GM10248 (cell line): ENCODE measurements around the gene SLC25A29.

Experiments used
- CTCF ChIA-PET: fragments of 300-600 bp; sonication (Branson Sonifier 250); formaldehyde crosslinking; extraction: SDS; loops from one replicate; lab custom pipeline; 2021; ENCODE audit warnings: antibody characterized with exemption; lab: Yijun Ruan, JAX
- POLR2A ChIA-PET: fragments of 350-650 bp; sonication (Branson Sonifier 250); formaldehyde crosslinking; extraction: SDS; loops from one replicate; lab custom pipeline; 2020; ENCODE audit warnings: antibody characterized with exemption; lab: Yijun Ruan, JAX
- DNase-seq: peaks from one replicate; pipeline ENCODE4 v3.0.0; 2012; ENCODE audit errors: extremely low spot score
- CTCF ChIP-seq: IDR thresholded peaks from 2 replicates; pipeline ENCODE4 v1.5.1; 2012; ENCODE audit warnings: mild to moderate bottlenecking, low read depth; ENCODE audit errors: extremely low read depth, missing control alignments, control extremely low read depth

The SLC25A29 gene

DNA sequence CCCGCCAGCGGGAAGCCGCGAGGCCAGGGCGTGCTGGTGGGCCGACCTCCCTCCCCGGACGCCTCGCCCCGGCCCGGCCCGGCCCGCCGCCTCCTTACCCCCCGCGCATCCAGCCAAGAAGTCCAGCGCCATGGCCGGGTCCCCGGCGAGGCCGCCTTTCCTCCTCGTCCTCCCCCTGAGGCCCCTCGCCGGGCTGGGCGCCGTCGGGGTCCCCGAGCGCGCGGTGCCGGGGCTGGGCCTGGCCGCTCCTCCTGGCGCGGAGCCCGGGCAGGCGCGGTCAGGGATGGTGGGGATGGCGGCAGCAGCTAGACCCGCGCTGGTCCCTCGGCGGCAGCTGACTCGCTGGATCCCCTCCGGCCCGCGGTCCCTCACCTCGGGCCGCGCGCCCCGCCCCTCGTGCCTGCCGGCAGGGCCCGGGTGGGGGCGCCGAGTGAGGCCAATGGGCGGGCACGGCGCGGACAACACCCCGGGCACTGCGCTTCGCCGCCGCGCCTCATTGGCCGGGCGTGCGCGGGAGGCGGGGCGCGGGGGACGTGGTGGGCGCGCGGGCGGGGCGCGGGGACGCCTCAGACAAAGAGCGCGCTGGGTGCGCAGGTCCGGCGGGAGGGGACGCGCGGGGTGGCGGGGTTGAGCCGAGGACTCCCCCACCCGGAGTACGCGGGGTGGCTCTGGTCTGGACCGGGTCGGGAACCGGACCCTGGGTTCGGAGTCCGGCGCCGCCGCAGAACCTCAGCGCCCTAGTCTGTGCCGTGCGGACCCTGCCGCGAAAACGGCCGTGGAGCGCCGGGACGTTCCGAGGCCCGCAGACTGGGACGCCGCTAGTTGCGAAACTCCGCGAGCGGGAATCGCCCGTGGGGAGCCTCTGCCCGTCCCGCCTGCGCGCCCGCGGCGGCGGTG lies at the start of gene SLC25A29:
TSS of gene SLC25A29 (minus strand) at position 344 of the 897 bp plus-strand sequence. CDS start at position 132, 212 bp downstream.
- POLR2A ChIA-PET, result no interaction called here
- CTCF ChIA-PET, result no interaction called here
- peak; percentile 93 for DNase-seq
- no peak for TF ChIP-seq CTCF

DNA sequence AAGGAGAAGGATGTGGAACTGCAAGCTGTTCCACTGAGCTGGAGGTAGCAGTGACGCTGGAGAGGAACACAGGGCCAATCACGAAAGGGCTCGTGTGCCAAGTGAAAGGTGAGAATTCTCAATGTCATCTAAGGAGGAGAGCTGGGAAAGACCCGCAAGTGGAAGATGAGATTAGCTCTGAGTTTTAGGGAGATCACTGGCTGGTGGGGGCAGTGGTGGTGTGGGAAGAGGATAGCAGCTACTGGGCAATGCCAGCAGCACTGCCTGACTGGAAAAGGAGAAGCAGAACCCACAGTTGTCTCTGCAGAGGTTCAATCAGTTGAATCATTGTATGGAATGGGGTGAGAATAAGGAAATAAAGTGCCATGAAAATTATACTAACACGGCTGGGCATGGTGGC lies 44.7 kb upstream of the SLC25A29 start:
- ChIA-PET POLR2A (no interaction called here), CTCF (interaction anchor here (0.7 to 1.7 kb wide), 5 partner anchors 10 to 66 kb away, joined by 3 to 6 read pairs (median 3); no protein-coding TSS in a partner anchor)
- no peak for TF ChIP-seq CTCF
- DNase-seq, result no peak

DNA sequence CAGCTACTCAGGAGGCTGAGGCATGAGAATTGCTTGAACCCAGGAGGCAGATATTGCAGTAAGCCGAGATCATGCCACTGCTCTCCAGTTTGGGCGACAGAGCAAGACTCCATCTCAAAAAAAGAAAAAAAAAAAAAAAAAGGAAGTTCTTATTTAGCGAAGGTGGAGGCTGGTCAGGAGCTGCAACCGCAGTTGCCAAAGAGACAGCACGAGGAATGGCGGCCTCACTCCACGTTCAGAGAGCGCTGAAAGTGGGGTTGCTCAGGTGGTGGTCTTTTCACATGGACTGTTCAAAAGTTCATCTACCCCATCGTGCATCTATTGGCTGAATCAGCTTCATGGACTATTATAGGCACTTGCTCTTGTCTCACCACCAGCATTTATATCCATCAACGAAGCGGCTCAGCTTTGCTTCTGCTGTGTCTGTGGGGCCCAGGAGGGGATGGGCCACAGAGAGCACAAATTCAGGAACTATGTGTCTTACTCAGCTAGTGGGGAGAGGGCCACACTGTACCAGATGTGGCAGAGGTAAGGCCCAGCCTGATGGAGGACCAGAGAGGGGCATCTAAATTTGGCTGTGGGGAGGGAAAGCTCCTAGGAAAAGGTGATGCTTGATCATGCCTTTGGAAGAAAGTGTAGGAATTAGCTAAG lies 44.2 kb upstream of the SLC25A29 start:
- ChIA-PET POLR2A (interaction anchor here (0.6 kb wide), 1 partner anchor 74 kb away, joined by 7 read pairs; no protein-coding TSS in a partner anchor), CTCF (interaction anchor here (0.7 to 4.0 kb wide), 7 partner anchors 9 to 66 kb away, joined by 3 to 16 read pairs (median 3); no protein-coding TSS in a partner anchor)
- DNase-seq, result no peak
- TF ChIP-seq CTCF, result no peak

- ChIA-PET CTCF (interaction anchor here (1.2 to 4.0 kb wide), 3 partner anchors 13 to 51 kb away, joined by 3 to 16 read pairs (median 4); a partner anchor contains a TSS), POLR2A (no interaction called here)
- no peak for TF ChIP-seq CTCF
- no peak for DNase-seq
These were observed 42.8 kb upstream of the SLC25A29 start for GRCh38 chr14:100348784-100349685.

GRCh38 chr14:100348253-100348729 lies 42.0 kb upstream of the SLC25A29 start:
- ChIA-PET CTCF (interaction anchor here (4.0 kb wide), 1 partner anchor 13 kb away, joined by 16 read pairs; no protein-coding TSS in a partner anchor), POLR2A (no interaction called here)
- no peak for DNase-seq
- TF ChIP-seq CTCF, result no peak
